Measurements from ENCODE around the gene NRK. TPM values are rescaled to one million over a fixed set of nuclear protein-coding genes. Genes with fewer than 3 reads are reported as not detected.
A peak's percentile ranks its signal among the peaks of the same experiment; 100 is the strongest.
"Not testable (repeated sequence)": the region's sequence is repeated elsewhere in the genome, so short reads cannot be mapped to it uniquely, and the experiment has no call there.

Gene NRK
- total RNA-seq, 1 donor from 2014 or later = 0.10 TPM

GRCh38 chrX:105882581-105883275 is 60.4 kb downstream of the NRK start:
- DNase-seq (ENCODE audit: low spot score) (no peak), ATAC-seq (no peak)

DNA sequence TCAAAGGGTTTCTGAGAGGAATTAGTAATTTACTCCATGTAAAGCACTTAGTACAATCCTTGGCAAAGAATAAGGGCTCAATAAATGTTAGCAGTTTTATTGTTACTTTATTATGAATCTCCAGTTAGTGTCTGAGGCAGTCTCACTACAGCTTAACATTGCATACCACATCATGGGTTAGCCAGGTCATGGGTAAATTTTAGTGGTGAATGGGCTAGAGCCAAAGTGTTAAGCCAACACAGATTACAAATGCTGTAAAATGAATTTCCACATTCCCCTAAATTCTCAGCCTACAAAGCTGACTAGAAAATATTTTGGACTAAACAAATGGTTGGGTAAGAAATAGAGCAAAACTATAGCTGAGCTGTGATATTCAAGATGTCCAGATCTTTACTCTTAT is 72.4 kb downstream of the NRK start:
- ATAC-seq = no peak
- no peak for DNase-seq (ENCODE audit: low spot score)

GRCh38 chrX:105909576-105909975 is 87.2 kb downstream of the NRK start:
- DNase-seq (ENCODE audit: low spot score) = no peak
- no peak for ATAC-seq

GRCh38 chrX:105910563-105911105 is 88.3 kb downstream of the NRK start:
- no peak for ATAC-seq
- DNase-seq (ENCODE audit: low spot score) = no peak

DNA sequence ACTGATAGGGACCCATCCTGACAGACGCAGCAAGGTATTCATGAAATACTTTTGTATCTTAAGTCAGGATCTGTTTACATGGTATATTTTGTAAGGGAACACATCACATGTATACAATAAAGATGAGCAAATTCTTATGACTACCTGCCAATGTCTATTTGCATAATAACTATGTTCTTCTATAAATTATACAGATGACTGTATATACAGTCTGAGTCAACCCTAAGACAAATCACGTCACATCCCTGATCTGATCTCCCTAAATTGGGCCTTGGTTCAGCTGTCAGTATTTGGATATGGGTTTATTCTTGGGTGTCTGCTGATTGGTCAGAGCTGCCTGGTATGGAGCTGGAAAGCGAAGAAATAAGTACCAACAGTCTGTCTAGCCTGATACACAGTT is 122.9 kb downstream of the NRK start:
- no peak for DNase-seq (ENCODE audit: low spot score)
- no peak for ATAC-seq

- DNase-seq (ENCODE audit: low spot score) (no peak), ATAC-seq (no peak)
Observed at GRCh38 chrX:105969487-105969886, 147.1 kb downstream of the NRK start.

- peak; percentile 91 for ATAC-seq
- peak; percentile 41 for DNase-seq (ENCODE audit: low spot score)
Observed at GRCh38 chrX:105972690-105973386, 150.5 kb downstream of the NRK start.

DNA sequence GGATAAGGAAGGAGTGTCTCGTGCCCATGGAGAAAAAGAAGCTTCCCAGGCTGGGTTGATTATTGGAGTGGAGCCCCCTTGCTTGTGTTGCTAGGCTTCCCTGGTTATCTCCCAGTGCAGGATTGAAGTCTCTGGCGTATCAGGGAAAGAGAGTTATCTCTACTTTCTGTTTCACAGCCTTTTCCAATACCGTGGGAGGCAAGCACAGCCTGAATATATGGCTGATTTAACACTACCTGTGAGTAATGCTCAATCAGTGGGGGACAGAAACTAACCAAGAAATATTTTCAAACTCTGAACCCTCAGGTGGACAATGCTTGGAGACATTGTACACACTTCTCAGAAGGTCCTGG is 151.0 kb downstream of the NRK start:
- peak; percentile 71 for ATAC-seq
- DNase-seq (ENCODE audit: low spot score) = no peak

- ATAC-seq (peak; percentile 76), DNase-seq (ENCODE audit: low spot score) (no peak)
Observed at GRCh38 chrX:105975382-105975781, 153.0 kb downstream of the NRK start.

DNA sequence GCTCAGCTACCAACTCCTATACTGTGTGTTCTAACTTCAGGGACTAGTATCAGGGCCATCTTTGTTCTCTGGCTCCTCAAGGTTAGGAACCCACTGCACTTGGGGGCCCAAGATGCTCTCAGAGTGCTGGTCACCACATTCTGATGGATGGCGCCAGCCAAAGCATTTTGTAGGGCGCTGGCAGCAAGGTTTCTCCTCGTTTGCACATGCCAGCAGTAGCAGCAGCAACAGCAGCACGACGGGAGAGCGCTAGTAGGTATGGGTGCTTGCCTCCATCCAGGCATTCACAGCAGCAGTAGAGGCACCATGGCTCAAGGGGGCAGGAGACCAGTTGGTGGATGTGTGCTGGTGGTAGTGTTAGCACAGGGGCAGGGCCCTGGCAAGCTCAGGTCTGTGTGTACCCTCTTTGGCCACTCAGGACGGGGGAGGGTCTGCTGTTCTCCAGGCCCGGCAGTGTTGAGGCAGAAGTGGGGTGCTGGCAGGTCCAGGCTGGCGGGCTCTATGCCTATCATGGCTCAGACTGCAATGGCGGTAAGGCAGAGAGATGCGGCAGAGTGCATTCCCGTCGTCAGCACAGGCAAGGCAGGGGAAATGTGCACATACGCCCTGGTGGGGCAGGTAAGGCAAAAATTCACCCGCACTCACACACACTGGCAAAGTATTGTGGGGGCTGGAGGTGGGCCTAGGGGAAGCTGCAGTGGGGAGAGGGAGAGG is 159.6 kb downstream of the NRK start:
- ATAC-seq (no peak), DNase-seq (ENCODE audit: low spot score) (no peak)

- DNase-seq (ENCODE audit: low spot score); ATAC-seq: not testable (repeated sequence)
Observed at GRCh38 chrX:105988487-105988886, 166.1 kb downstream of the NRK start.

DNA sequence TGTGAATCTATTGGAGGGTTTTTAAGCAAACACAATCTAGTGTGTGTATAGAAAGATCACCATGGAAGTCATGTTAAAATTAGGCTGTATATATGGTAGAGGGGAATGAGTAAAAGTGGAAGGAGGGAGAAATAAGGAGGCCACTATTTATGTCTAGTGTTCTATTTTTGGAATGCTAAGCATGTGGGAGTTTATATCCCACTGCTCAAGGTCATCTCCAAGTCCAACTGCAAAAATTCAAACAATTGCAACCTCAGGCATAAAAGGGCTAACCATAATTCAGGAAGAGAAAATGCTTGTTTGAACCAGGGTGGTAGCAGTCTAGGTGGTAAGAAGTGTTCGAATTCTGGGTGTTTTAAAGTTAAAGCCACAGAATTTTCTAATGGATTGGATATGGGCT is 177.0 kb downstream of the NRK start:
- DNase-seq (ENCODE audit: low spot score) (no peak), ATAC-seq (no peak)

- peak; percentile 73 for ATAC-seq
- no peak for DNase-seq (ENCODE audit: low spot score)
Observed at GRCh38 chrX:106000203-106000602, 177.9 kb downstream of the NRK start.

- peak; percentile 53 for ATAC-seq
- DNase-seq (ENCODE audit: low spot score) = not testable (repeated sequence)
Observed at GRCh38 chrX:106000609-106001008, 178.3 kb downstream of the NRK start.

DNA sequence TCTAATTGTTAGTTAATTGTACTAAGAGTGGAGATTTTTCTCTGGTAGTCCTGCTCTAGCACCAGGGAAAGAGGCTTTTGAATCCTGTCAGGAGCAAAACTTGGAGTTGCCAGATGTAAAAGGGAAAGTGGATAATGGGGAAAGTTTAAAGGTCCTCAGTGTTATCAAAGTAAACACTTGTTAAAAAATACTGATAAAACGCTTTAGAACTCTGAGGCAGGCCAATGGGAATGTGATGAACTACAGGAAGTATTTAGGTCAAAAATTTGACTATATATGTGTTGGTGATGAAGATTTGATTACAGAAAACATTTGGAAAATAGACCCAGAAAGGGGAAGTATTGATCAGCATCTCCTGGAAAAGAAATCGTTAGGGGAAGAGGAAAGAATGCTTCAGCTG is 183.3 kb downstream of the NRK start:
- no peak for DNase-seq (ENCODE audit: low spot score)
- peak; percentile 65 for ATAC-seq

GRCh38 chrX:106007815-106008214 is 185.5 kb downstream of the NRK start:
- peak; percentile 67 for DNase-seq (ENCODE audit: low spot score)
- ATAC-seq = peak; percentile 85

Other genes with a start within 250 kb of the NRK start
- 50.8 TPM for gene SERPINA7, start 216.2 kb downstream of the NRK start, total RNA-seq